Mesenchymal stem cell (in vitro differentiated cells and primary cell): ENCODE data around the gene PIK3C2A.
"Not testable (repeated sequence)": the region's sequence is repeated elsewhere in the genome, so short reads cannot be mapped to it uniquely, and the experiment has no call there.

Experiments
- DNase-seq: peaks from one replicate; pipeline ENCODE4 v3.0.0-alpha.2; 2013
- H2AFZ ChIP-seq: one replicate; pipeline ENCODE4 v1.6.1; 2013; ENCODE audit warnings: low read depth, mild to moderate bottlenecking, control low read depth, inconsistent platforms, low read length, moderate library complexity
- H2AK5ac ChIP-seq: 2 replicates; pipeline ENCODE4 v1.6.1; 2013; ENCODE audit warnings: low read length, moderate library complexity, mild to moderate bottlenecking, inconsistent platforms; ENCODE audit not compliant: severe bottlenecking
- H2BK120ac ChIP-seq: one replicate; pipeline ENCODE4 v1.6.1; 2013; ENCODE audit warnings: low read depth, mild to moderate bottlenecking, inconsistent platforms, low read length, moderate library complexity
- H2BK12ac ChIP-seq, 2 experiments: one replicate each; pipeline ENCODE4 v1.6.1; 2013; ENCODE audit warnings: inconsistent platforms in 2 of 2, low read length in 2 of 2, mild to moderate bottlenecking in 2 of 2, moderate library complexity in 2 of 2, control low read depth in 1 of 2
- H2BK15ac ChIP-seq: one replicate; pipeline ENCODE4 v1.6.1; 2013; ENCODE audit warnings: mild to moderate bottlenecking, low read depth, inconsistent platforms; ENCODE audit not compliant: poor library complexity, severe bottlenecking
- H2BK5ac ChIP-seq: 2 replicates; pipeline ENCODE4 v1.6.1; 2013; ENCODE audit warnings: low read depth, mild to moderate bottlenecking, low read length, control low read depth, inconsistent platforms; ENCODE audit not compliant: poor library complexity, severe bottlenecking
- H3K14ac ChIP-seq, 2 experiments: one replicate each; pipeline ENCODE4 v1.6.1; 2013; ENCODE audit warnings: inconsistent platforms in 2 of 2, low read length in 2 of 2, control low read depth in 1 of 2, mild to moderate bottlenecking in 1 of 2, moderate library complexity in 1 of 2
- H3K18ac ChIP-seq, 2 experiments: one replicate each; pipeline ENCODE4 v1.6.1; 2013; ENCODE audit warnings: inconsistent platforms in 2 of 2, low read length in 2 of 2, control low read depth in 1 of 2, low read depth in 1 of 2, mild to moderate bottlenecking in 1 of 2
- H3K23ac ChIP-seq, 2 experiments: one replicate each; pipeline ENCODE4 v1.6.1; 2013; ENCODE audit warnings: inconsistent platforms in 2 of 2, low read length in 2 of 2, mild to moderate bottlenecking in 2 of 2, moderate library complexity in 2 of 2, control low read depth in 1 of 2
- H3K27ac ChIP-seq: 2 replicates; pipeline ENCODE4 v1.5.1; 2013; ENCODE audit warnings: mild to moderate bottlenecking, moderate library complexity, low read length, control low read depth, inconsistent platforms; ENCODE audit not compliant: poor library complexity, severe bottlenecking
- H3K27me3 ChIP-seq, 2 experiments: 2 replicates each; pipeline versions ENCODE4 v1.6.1 to v1.7.0; 2013; ENCODE audit warnings: low read length in 2 of 2, mild to moderate bottlenecking in 2 of 2, moderate library complexity in 2 of 2, control low read depth in 1 of 2, inconsistent platforms in 1 of 2; ENCODE audit not compliant: control insufficient read depth in 1 of 2, insufficient read depth in 1 of 2
- H3K36me3 ChIP-seq, 2 experiments: 2 replicates each; pipeline versions ENCODE4 v1.6.1 to v1.7.0; 2013; ENCODE audit warnings: low read length in 2 of 2, control low read depth in 1 of 2, inconsistent platforms in 1 of 2, low read depth in 1 of 2, mild to moderate bottlenecking in 1 of 2; ENCODE audit not compliant: insufficient read depth in 2 of 2, control insufficient read depth in 1 of 2
- H3K4ac ChIP-seq, 2 experiments: one replicate each; pipeline ENCODE4 v1.6.1; 2013; ENCODE audit warnings: inconsistent platforms in 2 of 2, low read length in 2 of 2, mild to moderate bottlenecking in 2 of 2, moderate library complexity in 2 of 2, control low read depth in 1 of 2, low read depth in 1 of 2
- H3K4me1 ChIP-seq: 2 replicates; pipeline ENCODE4 v1.6.1; 2013; ENCODE audit warnings: low read depth, low read length, control low read depth; ENCODE audit not compliant: control insufficient read depth, insufficient read depth
- H3K4me2 ChIP-seq: 2 replicates; pipeline ENCODE4 v1.6.1; 2013; ENCODE audit warnings: low read length, mild to moderate bottlenecking, inconsistent platforms; ENCODE audit not compliant: poor library complexity, severe bottlenecking
- H3K4me3 ChIP-seq, 2 experiments: 2 replicates each; pipeline versions ENCODE4 v1.5.1 to v1.7.0; 2013; ENCODE audit warnings: low read length in 2 of 2, mild to moderate bottlenecking in 2 of 2, control low read depth in 1 of 2, low read depth in 1 of 2; ENCODE audit not compliant: insufficient read depth in 1 of 2
- H3K79me1 ChIP-seq: replicated peaks from 2 replicates; pipeline ENCODE4 v1.6.1; 2013; ENCODE audit warnings: mild to moderate bottlenecking, control low read depth, low read length, inconsistent platforms; ENCODE audit not compliant: poor library complexity, severe bottlenecking
- H3K9ac ChIP-seq: 2 replicates; pipeline ENCODE4 v1.7.0; 2013; ENCODE audit warnings: mild to moderate bottlenecking, low read length, moderate library complexity
- H3K9me3 ChIP-seq: 2 replicates; pipeline ENCODE4 v1.7.0; 2013; ENCODE audit warnings: mild to moderate bottlenecking, low read length; ENCODE audit not compliant: control insufficient read depth
- H4K8ac ChIP-seq: one replicate; pipeline ENCODE4 v1.6.1; 2013; ENCODE audit warnings: inconsistent platforms, mild to moderate bottlenecking, low read length, moderate library complexity
- H4K91ac ChIP-seq: one replicate; pipeline ENCODE4 v1.6.1; 2013; ENCODE audit warnings: mild to moderate bottlenecking, low read length, inconsistent platforms
- WGBS: methylation state at CpG from one replicate; pipeline ENCODE4 v1.1.7; 2013; ENCODE audit warnings: mixed read lengths; 5-methylcytosine and 5-hydroxymethylcytosine counted together

Gene PIK3C2A

DNA sequence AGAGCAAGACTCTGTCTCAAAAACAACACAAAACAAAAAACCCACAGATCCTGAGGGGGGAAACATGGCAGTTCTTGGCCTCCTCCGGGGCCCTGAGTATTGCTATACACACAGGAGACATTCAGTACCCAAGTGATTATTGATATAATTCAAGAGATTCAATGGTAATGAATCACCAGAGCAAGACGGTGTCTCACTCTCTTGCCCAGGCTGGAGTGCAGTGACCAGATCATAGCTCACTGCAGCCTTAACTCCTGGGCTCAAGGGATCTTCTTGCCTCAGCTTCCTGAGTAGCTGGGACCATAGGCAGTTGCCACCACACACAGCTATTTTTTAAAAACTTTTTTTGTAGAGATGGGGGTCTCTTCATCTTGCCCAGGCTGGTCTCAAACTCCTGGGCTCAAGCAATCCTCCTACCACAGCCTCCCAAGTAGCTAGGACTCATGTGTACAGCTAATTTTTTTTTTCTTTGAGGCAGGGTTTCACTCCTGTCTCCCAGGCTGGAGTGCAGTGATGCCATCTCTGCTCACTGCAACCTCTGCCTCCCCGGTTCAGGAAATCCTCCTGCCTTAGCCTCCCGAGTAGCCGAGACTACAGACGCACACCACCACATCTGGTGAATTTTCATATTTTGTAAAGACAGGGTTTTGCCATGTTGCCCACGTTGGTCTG lies 21.8 kb upstream of the PIK3C2A start:
- no peaks in the 10 kb centered on the region for H3K9me3 ChIP-seq
- H3K4me2 ChIP-seq, result no peak overlapping the region
- no peak overlapping the region for H3K27ac ChIP-seq
- H3K18ac ChIP-seq, result no peak overlapping the region
- no peak overlapping the region for H2BK12ac ChIP-seq
- H3K79me1 ChIP-seq, result no peaks in the 10 kb centered on the region
- no peak overlapping the region for H3K23ac ChIP-seq
- no peak overlapping the region for H3K4me3 ChIP-seq
- H4K91ac ChIP-seq, result no peak overlapping the region
- no peak overlapping the region for H2BK5ac ChIP-seq
- WGBS, result 81% methylated on average over 6 of the region's 7 CpGs
- no peak for DNase-seq
- H3K27me3 ChIP-seq, result no peaks in the 10 kb centered on the region
- H2AK5ac ChIP-seq, result no peak overlapping the region
- H3K4ac ChIP-seq, result no peak overlapping the region
- no peak overlapping the region for H3K14ac ChIP-seq
- no peaks in the 10 kb centered on the region for H3K36me3 ChIP-seq
- H2BK120ac ChIP-seq, result no peak overlapping the region
- H2AFZ ChIP-seq, result no peak overlapping the region
- no peak overlapping the region for H4K8ac ChIP-seq
- H3K9ac ChIP-seq, result peak overlapping the region; percentile 75
- no peaks in the 10 kb centered on the region for H3K4me1 ChIP-seq
- H2BK15ac ChIP-seq, result no peak overlapping the region

- not testable (repeated sequence) for H3K4ac ChIP-seq, H3K23ac ChIP-seq, H3K27ac ChIP-seq, H4K8ac ChIP-seq, H2BK120ac ChIP-seq, H3K9me3 ChIP-seq, H2BK5ac ChIP-seq, H3K4me3 ChIP-seq, H3K36me3 ChIP-seq, H3K18ac ChIP-seq, H2AFZ ChIP-seq, H4K91ac ChIP-seq, H3K4me1 ChIP-seq, H2BK12ac ChIP-seq, DNase-seq, H2BK15ac ChIP-seq, H3K79me1 ChIP-seq, H3K9ac ChIP-seq, H2AK5ac ChIP-seq, H3K27me3 ChIP-seq, H3K4me2 ChIP-seq, H3K14ac ChIP-seq
- WGBS, result 97% methylated on average over 36 of the region's 38 CpGs
Observed at GRCh38 chr11:17228186-17228925, 20.6 kb upstream of the PIK3C2A start.

DNA sequence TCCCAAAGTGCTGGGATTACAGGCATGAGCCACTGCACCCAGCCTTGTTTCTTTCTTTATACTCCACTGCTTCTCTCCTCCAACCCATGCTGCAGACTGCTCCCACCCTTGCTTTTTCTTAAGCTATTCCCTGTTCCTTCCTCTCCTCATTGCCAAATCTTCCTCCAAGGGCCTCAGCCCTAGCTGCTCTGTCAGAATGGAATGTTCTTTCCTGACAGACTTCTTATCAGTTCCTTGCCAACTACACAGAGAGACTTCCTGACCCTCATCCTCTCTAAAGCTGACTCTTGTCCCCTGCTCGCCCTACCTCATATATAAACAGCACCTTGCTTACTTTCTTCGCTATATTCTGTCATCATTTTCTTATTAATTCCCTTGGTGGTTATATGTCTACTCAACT lies 16.9 kb upstream of the PIK3C2A start:
- no peak for DNase-seq
- Histone ChIP-seq H2AK5ac (no peak overlapping the region), H3K9me3 (no peaks in the 10 kb centered on the region), H4K8ac (no peak overlapping the region), H3K4me3 (no peak overlapping the region), H3K4me2 (no peak overlapping the region), H3K27me3 (no peaks in the 10 kb centered on the region), H3K79me1 (no peaks in the 10 kb centered on the region), H2BK5ac (no peak overlapping the region), H2BK120ac (no peak overlapping the region), H4K91ac (no peak overlapping the region), H2BK15ac (no peak overlapping the region), H3K9ac (no peak overlapping the region), H3K14ac (no peak overlapping the region), H3K36me3 (no peaks in the 10 kb centered on the region), H3K18ac (no peak overlapping the region), H3K4me1 (no peaks in the 10 kb centered on the region), H3K27ac (no peak overlapping the region), H2BK12ac (no peak overlapping the region), H3K4ac (no peak overlapping the region), H3K23ac (no peak overlapping the region), H2AFZ (no peak overlapping the region)
- WGBS, result 70% methylated on average over 1 of the region's 2 CpGs

GRCh38 chr11:17221968-17222367 lies 14.2 kb upstream of the PIK3C2A start:
- Histone ChIP-seq H3K36me3 (no peaks in the 10 kb centered on the region), H2BK15ac (no peak overlapping the region), H3K4ac (no peak overlapping the region), H3K23ac (no peak overlapping the region), H3K27ac (no peak overlapping the region), H2AK5ac (no peak overlapping the region), H2AFZ (no peak overlapping the region), H3K4me1 (no peaks in the 10 kb centered on the region), H3K79me1 (no peaks in the 10 kb centered on the region), H2BK120ac (no peak overlapping the region), H2BK12ac (no peak overlapping the region), H3K18ac (no peak overlapping the region), H3K9me3 (no peaks in the 10 kb centered on the region), H3K4me3 (no peak overlapping the region), H4K8ac (no peak overlapping the region), H3K9ac (no peak overlapping the region), H3K4me2 (no peak overlapping the region), H4K91ac (no peak overlapping the region), H2BK5ac (no peak overlapping the region), H3K27me3 (no peaks in the 10 kb centered on the region), H3K14ac (no peak overlapping the region)
- no peak for DNase-seq
- 100% methylated on average over 1 of the region's 1 CpG for WGBS
